Measurements from ENCODE around the gene FBXO39.
A peak's percentile ranks its signal among the peaks of the same experiment; 100 is the strongest.

The FBXO39 gene

DNA sequence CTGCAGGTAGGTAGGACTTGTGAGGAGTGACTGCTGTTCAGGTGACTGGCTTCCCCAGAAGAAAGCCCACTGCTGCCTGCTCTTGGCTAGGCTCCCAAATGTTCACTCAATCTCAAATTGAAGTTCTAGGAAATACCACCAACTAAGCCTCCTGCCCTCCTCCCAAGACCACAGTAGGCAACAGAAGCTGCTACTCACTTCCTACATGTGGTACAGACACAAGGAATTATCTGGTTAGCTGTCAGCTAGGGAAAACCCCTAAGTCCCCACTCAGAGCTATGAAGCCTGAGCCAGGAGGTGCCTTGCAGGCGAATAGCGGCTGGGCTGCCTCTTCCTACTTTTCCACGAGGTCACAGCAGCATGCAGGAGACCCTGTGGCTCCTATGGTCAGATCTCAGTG is 4.9 kb downstream of the FBXO39 start:
- Histone ChIP-seq H3K4me3 (no peak overlapping the region), H4K20me1 (no peaks in the 10 kb centered on the region), H3K4me1 (peaks cover 0 to 10% (median 0%) of the 10 kb centered on the region in 10 experiments; a peak in 6 of 20 replicates), H3K9me3 (replicated peaks in 1 of 11) (peaks cover 0 to 35% (median 22%) of the 10 kb centered on the region in 11 experiments; a peak in 18 of 22 replicates), H3K27me3 (no peaks in the 10 kb centered on the region), H3K4me2 (peak overlapping the region in 2 of 11 experiments; percentile 5 to 30; a peak in 2 of 22 replicates), H3K36me3 (peaks cover 0 to 5% (median 0%) of the 10 kb centered on the region in 11 experiments; a peak in 2 of 22 replicates), H3K27ac (no peak overlapping the region), H3K9ac (no peak overlapping the region)
- TF ChIP-seq Cebpa-rat (IDR thresholded peaks at IDR 0.05) = no peak

DNA sequence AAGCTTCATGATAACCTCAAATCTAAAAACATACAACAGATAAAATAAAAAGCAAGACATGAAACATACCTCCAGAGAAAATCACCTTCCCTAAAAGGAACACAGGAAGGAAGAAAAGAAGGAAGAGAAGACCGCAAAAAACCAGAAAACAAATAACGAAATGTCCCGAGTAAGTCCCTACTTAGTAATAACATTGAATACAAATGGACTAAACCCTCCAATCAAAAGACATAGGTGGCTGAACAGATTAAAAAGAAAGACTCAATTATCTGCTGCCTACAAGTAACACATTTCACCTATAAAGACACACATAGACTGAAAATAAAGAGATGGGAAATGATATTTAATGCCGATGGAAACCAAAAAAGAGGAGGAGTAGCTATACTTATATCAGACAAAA is 6.2 kb downstream of the FBXO39 start:
- Histone ChIP-seq H3K4me3 (no peak overlapping the region), H3K36me3 (no peaks in the 10 kb centered on the region), H3K27me3 (no peaks in the 10 kb centered on the region), H3K9me3 (replicated peaks in 1 of 11) (peaks cover 0 to 27% (median 14%) of the 10 kb centered on the region in 11 experiments; a peak in 10 of 22 replicates), H3K27ac (no peak overlapping the region), H4K20me1 (no peaks in the 10 kb centered on the region; a peak in 1 of 22 replicates), H3K4me2 (no peak overlapping the region), H3K4me1 (peaks cover 0 to 24% (median 0%) of the 10 kb centered on the region in 10 experiments; a peak in 8 of 20 replicates), H3K9ac (no peak overlapping the region)
- TF ChIP-seq Cebpa-rat (IDR thresholded peaks at IDR 0.05) = no peak

DNA sequence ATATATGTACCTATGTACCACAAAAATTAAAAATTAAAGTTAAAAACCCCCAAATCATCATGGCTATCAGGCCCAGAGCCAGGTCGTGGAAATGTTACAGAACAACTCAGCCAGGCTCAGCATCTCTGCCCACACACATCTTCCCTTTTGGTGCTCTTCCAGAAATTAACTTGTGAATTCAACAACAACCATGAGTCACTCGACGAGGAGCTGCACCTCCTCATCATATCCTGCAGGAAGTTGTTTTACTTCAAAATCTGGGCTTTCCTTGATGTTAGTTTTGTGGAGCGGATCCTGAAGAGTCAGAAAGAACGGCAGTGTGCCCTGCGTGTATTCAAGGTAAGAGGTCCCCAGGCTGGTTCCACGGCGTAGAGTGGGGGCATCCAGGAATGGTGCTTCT is 10.6 kb downstream of the FBXO39 start:
- H3K36me3 ChIP-seq = no peaks in the 10 kb centered on the region
- no peaks in the 10 kb centered on the region for H3K27me3 ChIP-seq
- H3K4me2 ChIP-seq = peak overlapping the region in 5 of 11 experiments; percentile 5 to 48 (median 25); a peak in 8 of 22 replicates
- H3K9me3 ChIP-seq (replicated peaks in 1 of 11) = peaks cover 0 to 10% (median 7%) of the 10 kb centered on the region in 11 experiments; a peak in 7 of 22 replicates
- H4K20me1 ChIP-seq = no peaks in the 10 kb centered on the region; a peak in 1 of 22 replicates
- no peak overlapping the region for H3K9ac ChIP-seq
- H3K27ac ChIP-seq = no peak overlapping the region
- no peak for TF ChIP-seq Cebpa-rat (IDR thresholded peaks at IDR 0.05)
- H3K4me1 ChIP-seq = peaks cover 0 to 24% (median 1%) of the 10 kb centered on the region in 10 experiments; a peak in 8 of 20 replicates
- no peak overlapping the region for H3K4me3 ChIP-seq

DNA sequence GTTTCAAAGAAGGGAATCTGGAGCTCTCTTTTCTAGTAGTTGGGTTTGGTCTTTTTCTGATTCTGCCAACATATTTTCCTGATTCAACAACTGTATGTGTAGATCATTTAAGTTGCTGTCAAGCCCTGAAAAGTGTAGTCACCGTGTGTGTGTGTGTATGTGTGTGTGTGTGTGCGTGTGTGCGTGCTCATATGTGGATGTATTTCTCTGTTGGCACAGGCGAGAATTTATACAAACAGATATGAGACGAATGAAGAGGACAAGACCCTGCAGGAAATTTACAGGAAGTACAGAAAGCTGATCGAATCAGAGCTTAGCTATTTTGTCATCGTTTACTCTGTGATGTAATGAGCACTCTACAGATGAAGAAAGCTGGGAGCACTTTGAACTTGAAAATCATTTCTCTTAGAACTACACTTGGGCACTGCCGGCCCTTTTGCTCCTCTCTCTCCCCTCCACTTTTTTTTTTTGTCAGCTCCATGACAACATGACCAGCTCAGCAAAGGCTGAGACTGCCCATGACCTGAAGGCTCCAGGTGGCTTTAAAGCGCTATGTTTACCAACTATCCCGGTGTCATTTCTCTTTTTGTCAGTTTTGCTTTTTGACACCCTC is 11.2 kb downstream of the FBXO39 start:
- Histone ChIP-seq H3K36me3 (no peaks in the 10 kb centered on the region), H3K9me3 (replicated peaks in 1 of 11) (peaks cover 0 to 10% (median 6%) of the 10 kb centered on the region in 11 experiments; a peak in 7 of 22 replicates), H4K20me1 (no peaks in the 10 kb centered on the region; a peak in 1 of 22 replicates), H3K4me2 (peak overlapping the region in 5 of 11 experiments; percentile 5 to 48 (median 25); a peak in 8 of 22 replicates), H3K4me1 (peaks cover 0 to 24% (median 1%) of the 10 kb centered on the region in 10 experiments; a peak in 8 of 20 replicates), H3K27me3 (no peaks in the 10 kb centered on the region), H3K9ac (no peak overlapping the region), H3K27ac (no peak overlapping the region), H3K4me3 (no peak overlapping the region)
- no peak for TF ChIP-seq Cebpa-rat (IDR thresholded peaks at IDR 0.05)

DNA sequence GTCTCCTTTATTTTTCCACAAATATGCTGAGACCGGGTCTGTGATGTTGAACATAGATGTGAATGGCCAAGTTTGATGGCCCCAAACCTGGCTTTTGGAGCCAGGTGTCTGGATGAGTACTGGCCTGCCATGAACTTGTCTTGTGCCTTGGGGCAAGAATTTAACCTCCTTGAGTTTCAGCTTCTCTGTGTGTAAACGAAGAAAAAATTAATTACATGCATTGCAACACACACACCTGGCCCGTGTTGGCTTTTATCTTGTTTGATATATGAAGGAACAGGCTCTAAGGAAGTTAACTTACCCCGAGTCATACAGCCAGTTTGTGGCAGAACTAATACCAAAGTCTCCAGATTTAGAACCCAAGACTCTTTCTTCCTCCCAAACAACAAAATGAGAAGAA is 13.1 kb downstream of the FBXO39 start:
- Histone ChIP-seq H4K20me1 (no peaks in the 10 kb centered on the region; a peak in 1 of 22 replicates), H3K27ac (no peak overlapping the region), H3K4me3 (no peak overlapping the region), H3K9me3 (replicated peaks in 1 of 11) (peaks cover 0 to 10% (median 5%) of the 10 kb centered on the region in 11 experiments; a peak in 6 of 22 replicates), H3K27me3 (no peaks in the 10 kb centered on the region), H3K9ac (no peak overlapping the region), H3K4me1 (peaks cover 0 to 24% (median 1%) of the 10 kb centered on the region in 10 experiments; a peak in 8 of 20 replicates), H3K4me2 (no peak overlapping the region), H3K36me3 (no peaks in the 10 kb centered on the region)
- no peak for TF ChIP-seq Cebpa-rat (IDR thresholded peaks at IDR 0.05)

DNA sequence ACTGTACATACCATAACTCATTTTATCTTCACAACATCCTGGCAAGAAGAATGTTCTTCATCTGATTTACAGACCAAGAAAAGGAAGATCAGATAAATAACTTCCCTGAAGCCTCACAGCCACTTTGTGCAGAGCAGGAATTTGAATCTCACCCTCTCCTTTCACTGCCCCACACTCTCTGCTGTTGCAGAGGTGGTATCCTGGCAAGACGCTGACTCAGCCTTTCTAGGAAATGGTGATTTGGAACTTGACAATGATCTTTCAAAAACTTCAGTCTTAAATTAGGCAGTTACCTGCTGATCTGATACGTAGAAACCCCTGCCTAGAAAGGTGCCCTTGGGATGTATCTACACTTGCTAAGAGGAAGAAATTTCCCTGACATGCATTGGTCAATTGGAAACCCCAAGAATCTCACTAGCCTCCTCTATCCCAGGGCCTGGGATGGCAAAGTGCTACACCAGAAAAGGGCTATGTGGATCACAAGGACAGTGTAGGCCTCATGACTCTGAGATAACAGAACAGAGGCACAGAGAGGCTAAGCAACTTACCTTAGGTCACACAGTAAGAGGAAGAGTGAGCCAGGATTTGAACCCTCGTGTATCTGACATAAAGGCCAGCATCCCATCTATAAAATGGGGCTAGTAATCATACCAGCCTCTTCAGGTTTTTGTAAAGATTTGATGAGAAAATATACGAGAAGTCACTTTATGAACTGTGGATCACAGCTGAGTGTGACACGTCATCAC is 17.9 kb downstream of the FBXO39 start:
- no peak overlapping the region for H3K9ac ChIP-seq
- H3K27ac ChIP-seq = no peak overlapping the region
- H3K27me3 ChIP-seq = no peaks in the 10 kb centered on the region
- H3K4me2 ChIP-seq = no peak overlapping the region
- no peaks in the 10 kb centered on the region for H3K9me3 ChIP-seq (replicated peaks in 1 of 11)
- no peaks in the 10 kb centered on the region for H4K20me1 ChIP-seq
- TF ChIP-seq Cebpa-rat (IDR thresholded peaks at IDR 0.05) = no peak
- no peaks in the 10 kb centered on the region for H3K36me3 ChIP-seq
- no peak overlapping the region for H3K4me3 ChIP-seq
- peaks cover 0 to 4% (median 0%) of the 10 kb centered on the region in 10 experiments; a peak in 2 of 20 replicates for H3K4me1 ChIP-seq

DNA sequence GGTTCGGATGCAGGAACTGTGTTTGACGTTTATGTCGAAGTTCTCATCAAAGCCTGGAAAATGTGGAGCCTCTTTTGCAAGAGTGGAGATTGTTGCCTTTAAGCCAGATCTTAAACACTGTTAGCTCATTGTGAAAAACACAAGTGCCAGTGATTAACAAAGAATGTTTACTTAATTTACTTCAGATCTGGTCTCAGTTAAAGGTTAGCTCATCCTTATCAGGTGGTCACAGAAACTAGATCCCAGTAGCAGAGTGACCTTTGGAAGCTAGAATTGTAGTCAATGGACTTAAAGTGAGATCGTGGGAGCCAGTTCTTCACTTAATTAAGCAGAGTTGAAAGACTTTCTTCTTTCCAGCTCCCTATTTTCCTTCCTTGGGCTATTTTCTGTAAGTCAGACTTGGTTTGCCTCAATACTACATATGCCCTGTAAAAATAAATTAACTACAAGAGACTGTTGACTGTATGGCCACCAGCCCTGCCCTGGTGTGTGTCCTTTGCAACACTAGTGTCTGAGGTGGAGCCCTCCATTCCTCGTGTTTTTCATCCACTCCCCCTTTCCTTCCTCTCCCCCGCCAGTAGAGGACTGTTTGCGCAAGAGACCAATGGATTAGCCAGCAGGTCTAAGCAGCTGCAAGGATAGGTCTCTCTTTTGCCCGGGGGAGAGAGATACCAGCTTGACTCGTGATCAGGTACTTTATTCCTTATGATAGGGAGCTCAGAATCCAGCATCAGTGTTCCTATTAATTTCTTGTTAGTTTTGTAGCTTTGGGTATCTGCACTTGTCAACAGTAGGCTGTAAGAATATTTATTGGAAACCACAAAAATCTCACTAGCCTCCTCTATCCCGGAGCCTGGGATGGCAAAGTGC is 20.2 kb downstream of the FBXO39 start:
- no peak; a peak in 1 of 22 replicates for TF ChIP-seq Cebpa-rat (IDR thresholded peaks at IDR 0.05)
- no peak overlapping the region for H3K9ac ChIP-seq
- no peak overlapping the region for H3K4me3 ChIP-seq
- no peaks in the 10 kb centered on the region for H3K9me3 ChIP-seq (replicated peaks in 1 of 11)
- H3K27me3 ChIP-seq = no peaks in the 10 kb centered on the region
- no peaks in the 10 kb centered on the region for H4K20me1 ChIP-seq
- no peaks in the 10 kb centered on the region for H3K36me3 ChIP-seq
- H3K4me1 ChIP-seq = peaks cover 0 to 4% (median 0%) of the 10 kb centered on the region in 10 experiments; a peak in 2 of 20 replicates
- peak overlapping the region in 1 of 11 experiments; percentile 21; a peak in 2 of 22 replicates for H3K4me2 ChIP-seq
- no peak overlapping the region for H3K27ac ChIP-seq

DNA sequence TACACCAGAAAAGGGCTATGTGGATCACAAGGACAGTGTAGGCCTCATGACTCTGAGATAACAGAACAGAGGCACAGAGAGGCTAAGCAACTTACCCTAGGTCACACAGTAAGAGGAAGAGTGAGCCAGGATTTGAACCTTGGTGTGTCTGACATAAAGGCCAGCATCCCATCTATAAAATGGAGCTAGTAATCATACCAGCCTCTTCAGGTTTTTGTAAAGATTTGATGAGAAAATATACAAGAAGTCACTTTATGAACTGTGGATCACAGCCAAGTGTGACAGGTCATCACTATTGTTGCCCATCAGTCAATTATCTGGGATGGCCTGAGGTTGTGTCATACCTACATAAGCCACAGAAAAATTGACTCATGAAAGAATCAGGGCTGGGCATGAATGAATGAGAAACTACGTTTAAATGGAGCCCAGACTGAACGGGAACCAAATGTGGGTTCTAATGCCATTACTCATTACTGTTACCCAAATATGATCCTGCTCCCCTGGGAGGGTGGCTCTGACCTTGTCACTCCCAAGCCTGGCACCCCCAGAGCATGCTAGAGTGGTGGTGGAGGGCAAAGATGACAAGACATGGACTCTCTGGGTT is 21.0 kb downstream of the FBXO39 start:
- Histone ChIP-seq H3K4me1 (peaks cover 0 to 4% (median 0%) of the 10 kb centered on the region in 10 experiments; a peak in 2 of 20 replicates), H3K4me3 (no peak overlapping the region), H3K36me3 (no peaks in the 10 kb centered on the region), H3K27me3 (no peaks in the 10 kb centered on the region), H3K9me3 (replicated peaks in 1 of 11) (no peaks in the 10 kb centered on the region), H3K9ac (no peak overlapping the region), H3K27ac (no peak overlapping the region), H3K4me2 (no peak overlapping the region), H4K20me1 (no peaks in the 10 kb centered on the region)
- no peak for TF ChIP-seq Cebpa-rat (IDR thresholded peaks at IDR 0.05)

Data from BLaER1 treated with 17β-estradiol and CSF1 and Interleukin-3, amounts not matched to agents 10 nM and 100 nM (cell line).